ENCODE data around the gene RAB24.

RAB24 gene

DNA sequence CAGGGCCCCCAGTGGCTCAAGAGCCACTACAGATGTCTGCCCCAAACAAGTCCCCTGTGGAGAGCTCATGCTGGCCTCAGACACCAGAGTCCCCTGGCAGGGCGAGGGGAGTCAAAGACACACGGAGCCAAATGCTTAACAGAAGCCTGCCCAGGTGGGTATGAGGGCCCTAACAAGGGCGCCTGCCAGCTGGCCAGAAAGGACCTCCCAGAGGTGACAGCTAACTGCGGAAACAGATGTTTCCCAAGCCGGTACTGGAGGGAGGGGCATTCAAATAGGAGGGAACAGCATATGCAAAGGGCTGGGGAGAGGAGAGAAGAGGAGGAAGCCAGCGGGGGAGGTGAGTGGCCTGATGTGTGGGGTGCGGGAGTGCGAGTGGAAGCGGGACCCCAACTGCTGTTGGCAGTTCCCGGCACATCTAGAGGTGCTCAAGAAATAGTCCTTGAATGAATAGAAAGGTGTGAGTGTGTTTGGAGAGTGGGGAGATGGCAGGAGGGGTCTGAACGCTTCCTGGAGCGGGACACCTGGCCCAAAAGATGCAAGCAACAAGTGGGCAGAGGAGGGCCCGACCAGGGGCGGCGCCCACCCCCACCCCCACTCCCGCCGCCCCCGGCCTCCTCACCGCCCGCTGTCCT is 7.4 kb upstream of the RAB24 start:
- TF ChIP-seq, protein P1, sequence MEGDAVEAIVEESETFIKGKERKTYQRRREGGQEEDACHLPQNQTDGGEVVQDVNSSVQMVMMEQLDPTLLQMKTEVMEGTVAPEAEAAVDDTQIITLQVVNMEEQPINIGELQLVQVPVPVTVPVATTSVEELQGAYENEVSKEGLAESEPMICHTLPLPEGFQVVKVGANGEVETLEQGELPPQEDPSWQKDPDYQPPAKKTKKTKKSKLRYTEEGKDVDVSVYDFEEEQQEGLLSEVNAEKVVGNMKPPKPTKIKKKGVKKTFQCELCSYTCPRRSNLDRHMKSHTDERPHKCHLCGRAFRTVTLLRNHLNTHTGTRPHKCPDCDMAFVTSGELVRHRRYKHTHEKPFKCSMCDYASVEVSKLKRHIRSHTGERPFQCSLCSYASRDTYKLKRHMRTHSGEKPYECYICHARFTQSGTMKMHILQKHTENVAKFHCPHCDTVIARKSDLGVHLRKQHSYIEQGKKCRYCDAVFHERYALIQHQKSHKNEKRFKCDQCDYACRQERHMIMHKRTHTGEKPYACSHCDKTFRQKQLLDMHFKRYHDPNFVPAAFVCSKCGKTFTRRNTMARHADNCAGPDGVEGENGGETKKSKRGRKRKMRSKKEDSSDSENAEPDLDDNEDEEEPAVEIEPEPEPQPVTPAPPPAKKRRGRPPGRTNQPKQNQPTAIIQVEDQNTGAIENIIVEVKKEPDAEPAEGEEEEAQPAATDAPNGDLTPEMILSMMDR (IDR thresholded peaks at IDR 0.05; ENCODE audit: extremely low read depth, insufficient read depth, missing control alignments): no peak
- in situ Hi-C loops (cut with MboI; ENCODE audit: low pct_unique_long_range_greater_than_20kb, low sequenced_read_pairs, unreplicated experiment): no loop called here
- no peak for DNase-seq (ENCODE audit: low spot score)

DNA sequence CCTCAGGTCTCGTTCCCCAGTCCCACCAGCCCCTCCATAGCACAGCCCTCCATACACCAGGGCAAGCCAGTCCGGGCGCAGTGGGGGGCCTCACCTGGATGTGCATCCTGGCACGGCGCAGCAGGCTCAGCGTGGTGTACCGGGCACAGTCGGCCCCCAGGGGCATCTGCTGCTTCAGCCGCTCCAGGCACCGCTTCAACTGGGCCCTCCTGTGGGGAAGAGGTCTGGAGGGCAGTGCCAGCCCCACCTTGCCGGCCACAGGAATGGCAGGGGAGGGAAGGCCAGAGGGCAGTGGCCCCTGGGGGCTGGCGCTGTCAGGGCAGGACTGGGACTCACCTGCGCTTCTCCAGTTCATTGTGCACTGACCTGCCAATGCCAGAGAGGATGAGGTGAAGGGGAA is 6.8 kb upstream of the RAB24 start:
- DNase-seq (ENCODE audit: low spot score): no peak
- in situ Hi-C loops (cut with MboI; ENCODE audit: low pct_unique_long_range_greater_than_20kb, low sequenced_read_pairs, unreplicated experiment): no loop called here
- TF ChIP-seq, protein P1 (IDR thresholded peaks at IDR 0.05; ENCODE audit: extremely low read depth, insufficient read depth, missing control alignments): no peak

DNA sequence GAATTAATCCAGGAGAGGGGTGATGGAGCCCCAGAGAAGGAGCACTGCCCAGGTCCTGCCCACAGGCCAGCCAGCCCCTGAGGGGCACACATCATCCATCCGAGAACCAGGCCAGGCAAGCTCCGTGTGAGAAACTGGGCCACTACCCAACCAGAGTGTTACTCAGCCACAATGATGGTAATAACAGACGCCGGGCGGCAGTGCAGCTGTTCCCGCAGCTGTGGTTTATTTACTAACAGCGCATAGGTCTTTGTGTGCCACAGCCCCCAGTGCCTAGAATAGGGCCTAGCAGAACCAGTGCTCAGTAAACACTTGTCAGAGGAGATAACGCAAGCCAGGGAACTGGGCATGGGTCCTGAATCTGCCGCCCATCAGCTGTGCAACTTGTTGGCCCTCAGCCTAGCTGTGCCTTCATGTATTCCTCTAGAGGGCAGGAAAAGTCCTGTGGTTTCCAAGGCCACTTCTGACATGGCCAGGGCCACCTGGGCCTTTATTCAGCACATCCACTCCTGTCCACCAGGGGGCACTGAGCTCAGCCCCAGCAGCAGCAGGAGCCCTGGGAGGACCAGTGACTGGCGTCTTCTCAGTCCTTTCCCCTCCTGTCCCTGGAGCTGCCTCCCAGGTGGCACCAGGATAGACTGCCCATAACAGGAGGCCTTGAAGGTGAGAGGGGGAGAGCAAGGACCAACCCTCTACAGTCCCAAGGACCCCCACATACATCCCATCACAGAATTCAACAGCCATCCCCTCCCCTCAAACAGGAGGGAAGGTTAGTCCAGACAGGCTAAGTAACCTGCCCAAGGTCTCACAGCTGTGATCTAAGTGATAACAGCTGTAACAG is 6.1 kb upstream of the RAB24 start:
- in situ Hi-C loops (cut with MboI; ENCODE audit: low pct_unique_long_range_greater_than_20kb, low sequenced_read_pairs, unreplicated experiment): no loop called here
- TF ChIP-seq, protein P1 (IDR thresholded peaks at IDR 0.05; ENCODE audit: extremely low read depth, insufficient read depth, missing control alignments): peak; percentile 91
- DNase-seq (ENCODE audit: low spot score): peak; percentile 79

DNA sequence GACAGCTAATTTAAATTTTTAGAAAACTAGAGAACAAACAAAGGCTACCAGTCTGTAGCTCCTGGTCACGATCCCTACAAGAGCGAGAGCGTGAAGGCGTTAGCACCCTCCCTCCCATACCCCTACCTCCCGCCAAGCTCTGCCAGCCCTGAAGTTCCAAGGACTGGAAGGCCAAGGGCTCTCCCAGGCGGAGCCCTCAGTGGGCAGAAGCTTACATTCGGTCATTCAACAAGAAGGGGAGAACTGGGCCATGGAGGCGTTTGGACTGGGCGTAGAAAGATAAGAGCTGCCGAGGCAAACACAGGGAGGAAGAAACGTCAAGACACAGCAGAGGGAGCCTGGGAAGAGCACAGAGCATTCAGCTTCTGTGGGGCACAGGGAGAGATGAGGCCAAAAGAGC is 5.2 kb upstream of the RAB24 start:
- no peak for DNase-seq (ENCODE audit: low spot score)
- TF ChIP-seq, protein P1 (IDR thresholded peaks at IDR 0.05; ENCODE audit: extremely low read depth, insufficient read depth, missing control alignments): no peak
- in situ Hi-C loops (cut with MboI; ENCODE audit: low pct_unique_long_range_greater_than_20kb, low sequenced_read_pairs, unreplicated experiment): no loop called here

DNA sequence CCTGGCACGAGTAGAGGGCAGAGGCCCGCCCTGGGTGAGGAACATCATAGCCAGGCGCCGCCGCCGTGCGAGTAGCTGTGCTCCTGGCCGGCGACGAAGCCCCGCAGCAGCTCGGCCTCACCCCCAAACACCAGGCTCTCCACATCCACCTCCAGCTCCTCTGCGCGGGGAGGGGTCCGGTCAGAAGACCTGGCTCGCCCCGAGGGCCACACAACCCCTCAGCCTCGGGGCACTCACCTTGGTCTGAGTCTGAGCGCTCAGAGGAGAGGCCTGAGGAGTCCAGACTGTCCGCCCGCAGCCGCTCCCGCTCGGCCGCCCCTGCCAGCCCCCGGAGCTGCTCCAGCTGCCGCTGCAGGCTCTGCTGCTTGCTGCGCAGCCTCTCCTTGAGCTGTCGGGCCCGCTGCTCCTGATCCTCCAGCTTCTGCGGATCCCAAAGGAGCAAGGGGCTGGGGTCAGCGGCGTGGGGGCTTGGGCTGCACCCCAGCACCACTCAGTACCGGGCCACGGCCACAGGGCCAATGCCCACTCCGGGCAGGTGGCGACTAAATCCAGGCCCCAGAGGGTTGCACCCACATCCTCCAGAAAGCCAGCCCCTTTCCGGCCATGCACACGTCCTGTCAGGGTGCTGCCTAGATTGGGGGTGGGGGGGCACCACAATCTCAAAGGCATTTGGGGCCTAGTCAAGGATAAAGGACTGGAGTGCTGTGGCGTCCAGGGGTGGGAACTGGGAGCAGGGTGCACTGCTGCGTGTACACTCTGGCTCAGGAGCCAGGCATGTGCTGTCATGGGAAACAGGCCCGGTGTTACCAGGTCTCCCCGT is 4.2 kb upstream of the RAB24 start:
- in situ Hi-C loops (cut with MboI; ENCODE audit: low pct_unique_long_range_greater_than_20kb, low sequenced_read_pairs, unreplicated experiment): no loop called here
- TF ChIP-seq, protein P1 (IDR thresholded peaks at IDR 0.05; ENCODE audit: extremely low read depth, insufficient read depth, missing control alignments): no peak
- no peak for DNase-seq (ENCODE audit: low spot score)

Measured in GM13977 (cell line).